HepG2 (cell line): ENCODE measurements around the gene SRRT. TPM values are rescaled to one million over a fixed set of nuclear protein-coding genes. Genes with fewer than 3 reads are reported as not detected.

Experiments used
- AHR ChIP-seq: IDR thresholded peaks from 2 replicates; pipeline ENCODE4 v1.6.1; 2018; ENCODE audit warnings: missing genetic modification reagents, missing compliant biosample characterization
- BORCS8-MEF2B ChIP-seq: sonication (generic); formaldehyde crosslinking; IDR thresholded peaks from 2 replicates; pipeline ENCODE4 v1.8.0; 2022; ENCODE audit warnings: mild to moderate bottlenecking, missing genetic modification reagents
- FOSL2 ChIP-seq: sonication (generic); formaldehyde crosslinking; IDR thresholded peaks from 2 replicates; pipeline ENCODE4 v1.4.0; 2020; ENCODE audit warnings: missing genetic modification reagents
- HNRNPUL1 ChIP-seq: fragments of 200-400 bp; formaldehyde crosslinking; IDR thresholded peaks from 2 replicates; pipeline ENCODE4 v1.6.1; 2017; ENCODE audit warnings: low read depth, mild to moderate bottlenecking, low read length, moderate library complexity
- KDM4B ChIP-seq: sonication (generic); formaldehyde crosslinking; IDR thresholded peaks from 2 replicates; pipeline ENCODE4 v1.4.0; 2020; ENCODE audit warnings: missing genetic modification reagents
- ZNF510 ChIP-seq: sonication (generic); formaldehyde crosslinking; IDR thresholded peaks from 2 replicates; pipeline ENCODE4 v1.4.0; 2020; ENCODE audit warnings: low read depth, mild to moderate bottlenecking, missing genetic modification reagents
- ZNF589 ChIP-seq: sonication (generic); formaldehyde crosslinking; conservative IDR thresholded peaks from 2 replicates; pipeline ENCODE4 v1.8.0; 2022; ENCODE audit warnings: mild to moderate bottlenecking, moderate library complexity, missing genetic modification reagents
- polyA plus RNA-seq, 8 experiments: library from polyadenylated mRNA; depleted of rRNA in 3 of 8; stranded (reverse) in 7 of 8; unstranded in 1 of 8; fragments of >200 nt; fragmentation: Illumina TruSeq in 4 of 8; extraction: Trizol in 4 of 8; gene quantifications; 2 replicates each; pipeline versions ENCODE4 v1.2.1 to v1.2.3, GENCODE V29; 2011 to 2016; ENCODE audit warnings: low read depth in 4 of 8, missing spikeins in 1 of 8, mixed read lengths in 1 of 8; ENCODE audit not compliant: insufficient read depth in 1 of 8
- total RNA-seq, 5 experiments: library from RNA; depleted of rRNA; stranded (reverse); fragments of >200 nt; fragmentation: Illumina TruSeq; extraction: Trizol; gene quantifications; 2 replicates each; pipeline ENCODE4 v1.2.3, GENCODE V29; 2016; ENCODE audit warnings: low read depth in 1 of 5
- TF ChIP-seq, protein P1 (sequence below), 2 experiments: fragments of 450-650 bp in 1 of 2; sonication (generic) in 1 of 2; formaldehyde crosslinking in 1 of 2; IDR thresholded peaks; 2 replicates each; pipeline versions ENCODE4 v1.6.1 to v1.8.0; 2016 to 2022; ENCODE audit warnings: antibody characterized with exemption in 1 of 2, mild to moderate bottlenecking in 1 of 2, missing genetic modification reagents in 1 of 2
- TF ChIP-seq, protein P2 (sequence below): sonication (generic); formaldehyde crosslinking; IDR thresholded peaks from 2 replicates; pipeline ENCODE4 v1.4.0; 2020; ENCODE audit warnings: missing genetic modification reagents
- TF ChIP-seq, protein P3 (sequence below): sonication (generic); formaldehyde crosslinking; conservative IDR thresholded peaks from 2 replicates; pipeline ENCODE4 v1.4.0; 2020; ENCODE audit warnings: missing genetic modification reagents
- TF ChIP-seq, protein P4 (sequence below): sonication (generic); formaldehyde crosslinking; IDR thresholded peaks from 2 replicates; pipeline ENCODE4 v1.5.0; 2020; ENCODE audit warnings: missing genetic modification reagents
- TF ChIP-seq, protein P5 (sequence below): sonication (generic); formaldehyde crosslinking; IDR thresholded peaks from 2 replicates; pipeline ENCODE4 v1.8.1; 2023; ENCODE audit warnings: mild to moderate bottlenecking, missing genetic modification reagents

SRRT gene
- total and polyA plus RNA-seq, 2 of the 13 experiments (the other 11 are each of a cell fraction or from before 2014, with no cell fraction given) = 26.2 to 106 TPM

DNA sequence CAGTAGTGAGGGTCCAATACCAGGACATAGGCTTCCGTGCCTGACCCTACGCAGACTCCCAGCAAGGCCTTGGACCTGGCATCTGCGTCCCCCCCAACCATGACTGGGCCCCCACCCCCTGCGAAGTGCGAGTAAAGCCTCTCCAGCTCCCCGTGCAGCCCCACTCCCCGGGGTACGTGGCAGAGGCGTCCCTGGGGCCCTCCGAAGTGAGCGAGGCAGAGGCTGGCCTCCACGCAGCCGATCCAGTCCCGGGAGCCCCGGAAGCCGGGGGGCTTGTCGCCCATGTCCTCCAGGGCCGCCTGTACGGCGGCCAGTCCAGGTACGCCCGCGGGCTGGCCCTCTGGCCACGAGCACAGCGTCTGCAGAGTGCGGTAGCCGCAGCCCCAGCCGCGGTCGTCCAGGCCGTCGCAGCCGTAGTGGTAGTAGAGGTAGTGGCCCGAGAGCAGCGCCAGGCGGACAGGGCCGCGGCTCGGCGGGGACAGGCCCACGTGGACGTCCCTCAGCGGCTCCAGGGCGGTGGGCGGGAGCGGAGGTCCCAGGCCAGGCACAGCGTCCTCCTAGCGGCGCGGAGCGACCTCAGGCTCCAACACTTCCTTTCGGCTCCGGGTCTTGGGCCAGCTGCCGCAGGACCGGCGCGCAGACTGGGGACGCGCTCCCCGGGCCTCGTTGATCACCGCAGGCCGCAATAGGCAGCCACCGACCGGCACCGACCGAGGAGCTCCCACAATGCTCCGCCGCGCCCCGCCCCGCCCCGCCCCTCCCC is 14.3 kb downstream of the SRRT start, which contains the start of gene UFSP1 (continued):
- TF ChIP-seq, protein P1, sequence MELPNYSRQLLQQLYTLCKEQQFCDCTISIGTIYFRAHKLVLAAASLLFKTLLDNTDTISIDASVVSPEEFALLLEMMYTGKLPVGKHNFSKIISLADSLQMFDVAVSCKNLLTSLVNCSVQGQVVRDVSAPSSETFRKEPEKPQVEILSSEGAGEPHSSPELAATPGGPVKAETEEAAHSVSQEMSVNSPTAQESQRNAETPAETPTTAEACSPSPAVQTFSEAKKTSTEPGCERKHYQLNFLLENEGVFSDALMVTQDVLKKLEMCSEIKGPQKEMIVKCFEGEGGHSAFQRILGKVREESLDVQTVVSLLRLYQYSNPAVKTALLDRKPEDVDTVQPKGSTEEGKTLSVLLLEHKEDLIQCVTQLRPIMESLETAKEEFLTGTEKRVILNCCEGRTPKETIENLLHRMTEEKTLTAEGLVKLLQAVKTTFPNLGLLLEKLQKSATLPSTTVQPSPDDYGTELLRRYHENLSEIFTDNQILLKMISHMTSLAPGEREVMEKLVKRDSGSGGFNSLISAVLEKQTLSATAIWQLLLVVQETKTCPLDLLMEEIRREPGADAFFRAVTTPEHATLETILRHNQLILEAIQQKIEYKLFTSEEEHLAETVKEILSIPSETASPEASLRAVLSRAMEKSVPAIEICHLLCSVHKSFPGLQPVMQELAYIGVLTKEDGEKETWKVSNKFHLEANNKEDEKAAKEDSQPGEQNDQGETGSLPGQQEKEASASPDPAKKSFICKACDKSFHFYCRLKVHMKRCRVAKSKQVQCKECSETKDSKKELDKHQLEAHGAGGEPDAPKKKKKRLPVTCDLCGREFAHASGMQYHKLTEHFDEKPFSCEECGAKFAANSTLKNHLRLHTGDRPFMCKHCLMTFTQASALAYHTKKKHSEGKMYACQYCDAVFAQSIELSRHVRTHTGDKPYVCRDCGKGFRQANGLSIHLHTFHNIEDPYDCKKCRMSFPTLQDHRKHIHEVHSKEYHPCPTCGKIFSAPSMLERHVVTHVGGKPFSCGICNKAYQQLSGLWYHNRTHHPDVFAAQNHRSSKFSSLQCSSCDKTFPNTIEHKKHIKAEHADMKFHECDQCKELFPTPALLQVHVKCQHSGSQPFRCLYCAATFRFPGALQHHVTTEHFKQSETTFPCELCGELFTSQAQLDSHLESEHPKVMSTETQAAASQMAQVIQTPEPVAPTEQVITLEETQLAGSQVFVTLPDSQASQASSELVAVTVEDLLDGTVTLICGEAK (IDR thresholded peaks at IDR 0.05) = no peak
- TF ChIP-seq, protein P1 (CRISPR knock-in tag; IDR thresholded peaks at IDR 0.05) = peak; percentile 72
- TF ChIP-seq HNRNPUL1 = no peak
- TF ChIP-seq KDM4B (CRISPR knock-in tag) = 0 out of 2 replicates have a peak, but pooled peaks have one; percentile 23
- TF ChIP-seq FOSL2 (CRISPR knock-in tag) = 0 out of 2 replicates have a peak, but pooled peaks have one; percentile 3
- no peak for TF ChIP-seq ZNF510 (CRISPR knock-in tag)
- TF ChIP-seq BORCS8-MEF2B (CRISPR knock-in tag) = peak; percentile 61; the same call in 1 of the 2 replicates
- TF ChIP-seq ZNF589 (CRISPR knock-in tag) = no peak
- TF ChIP-seq, protein P2, sequence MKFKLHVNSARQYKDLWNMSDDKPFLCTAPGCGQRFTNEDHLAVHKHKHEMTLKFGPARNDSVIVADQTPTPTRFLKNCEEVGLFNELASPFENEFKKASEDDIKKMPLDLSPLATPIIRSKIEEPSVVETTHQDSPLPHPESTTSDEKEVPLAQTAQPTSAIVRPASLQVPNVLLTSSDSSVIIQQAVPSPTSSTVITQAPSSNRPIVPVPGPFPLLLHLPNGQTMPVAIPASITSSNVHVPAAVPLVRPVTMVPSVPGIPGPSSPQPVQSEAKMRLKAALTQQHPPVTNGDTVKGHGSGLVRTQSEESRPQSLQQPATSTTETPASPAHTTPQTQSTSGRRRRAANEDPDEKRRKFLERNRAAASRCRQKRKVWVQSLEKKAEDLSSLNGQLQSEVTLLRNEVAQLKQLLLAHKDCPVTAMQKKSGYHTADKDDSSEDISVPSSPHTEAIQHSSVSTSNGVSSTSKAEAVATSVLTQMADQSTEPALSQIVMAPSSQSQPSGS (CRISPR knock-in tag) = peak; percentile 59; the same call in 1 of the 2 replicates
- TF ChIP-seq, protein P3, sequence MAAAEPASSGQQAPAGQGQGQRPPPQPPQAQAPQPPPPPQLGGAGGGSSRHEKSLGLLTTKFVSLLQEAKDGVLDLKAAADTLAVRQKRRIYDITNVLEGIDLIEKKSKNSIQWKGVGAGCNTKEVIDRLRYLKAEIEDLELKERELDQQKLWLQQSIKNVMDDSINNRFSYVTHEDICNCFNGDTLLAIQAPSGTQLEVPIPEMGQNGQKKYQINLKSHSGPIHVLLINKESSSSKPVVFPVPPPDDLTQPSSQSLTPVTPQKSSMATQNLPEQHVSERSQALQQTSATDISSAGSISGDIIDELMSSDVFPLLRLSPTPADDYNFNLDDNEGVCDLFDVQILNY (CRISPR knock-in tag) = peak; percentile 69
- TF ChIP-seq, protein P4, sequence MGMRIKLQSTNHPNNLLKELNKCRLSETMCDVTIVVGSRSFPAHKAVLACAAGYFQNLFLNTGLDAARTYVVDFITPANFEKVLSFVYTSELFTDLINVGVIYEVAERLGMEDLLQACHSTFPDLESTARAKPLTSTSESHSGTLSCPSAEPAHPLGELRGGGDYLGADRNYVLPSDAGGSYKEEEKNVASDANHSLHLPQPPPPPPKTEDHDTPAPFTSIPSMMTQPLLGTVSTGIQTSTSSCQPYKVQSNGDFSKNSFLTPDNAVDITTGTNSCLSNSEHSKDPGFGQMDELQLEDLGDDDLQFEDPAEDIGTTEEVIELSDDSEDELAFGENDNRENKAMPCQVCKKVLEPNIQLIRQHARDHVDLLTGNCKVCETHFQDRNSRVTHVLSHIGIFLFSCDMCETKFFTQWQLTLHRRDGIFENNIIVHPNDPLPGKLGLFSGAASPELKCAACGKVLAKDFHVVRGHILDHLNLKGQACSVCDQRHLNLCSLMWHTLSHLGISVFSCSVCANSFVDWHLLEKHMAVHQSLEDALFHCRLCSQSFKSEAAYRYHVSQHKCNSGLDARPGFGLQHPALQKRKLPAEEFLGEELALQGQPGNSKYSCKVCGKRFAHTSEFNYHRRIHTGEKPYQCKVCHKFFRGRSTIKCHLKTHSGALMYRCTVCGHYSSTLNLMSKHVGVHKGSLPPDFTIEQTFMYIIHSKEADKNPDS (CRISPR knock-in tag) = peak; percentile 39; the same call in 1 of the 2 replicates
- peak; percentile 66; the same call in 1 of the 2 replicates for TF ChIP-seq AHR (CRISPR knock-in tag)
- TF ChIP-seq, protein P5, sequence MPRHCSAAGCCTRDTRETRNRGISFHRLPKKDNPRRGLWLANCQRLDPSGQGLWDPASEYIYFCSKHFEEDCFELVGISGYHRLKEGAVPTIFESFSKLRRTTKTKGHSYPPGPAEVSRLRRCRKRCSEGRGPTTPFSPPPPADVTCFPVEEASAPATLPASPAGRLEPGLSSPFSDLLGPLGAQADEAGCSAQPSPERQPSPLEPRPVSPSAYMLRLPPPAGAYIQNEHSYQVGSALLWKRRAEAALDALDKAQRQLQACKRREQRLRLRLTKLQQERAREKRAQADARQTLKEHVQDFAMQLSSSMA (CRISPR knock-in tag) = peak; percentile 89; the same call in 1 of the 2 replicates
